A549 (cell line): Measurements from ENCODE around the gene EXT2.

Source experiments
- CBX8 ChIP-seq: fragments of 200-600 bp; sonication (generic); IDR thresholded peaks from 2 replicates; pipeline ENCODE4 v1.6.1; 2016
- EP300 ChIP-seq, 2 experiments: fragments of >200 bp; sonication (Bioruptor Twin); formaldehyde crosslinking; IDR thresholded peaks; 2 replicates in 1 of 2; 3 replicates in 1 of 2; pipeline ENCODE4 v1.6.1; 2016 to 2017
- GATA3 ChIP-seq: IDR thresholded peaks from 2 replicates; pipeline ENCODE4 v1.6.1; 2012; ENCODE audit warnings: borderline replicate concordance
- MYC ChIP-seq: IDR thresholded peaks from 2 replicates; pipeline ENCODE4 v1.6.1; 2012; ENCODE audit warnings: mild to moderate bottlenecking, inconsistent platforms, low read length, improper control_type of control experiment, borderline replicate concordance
- POLR2A ChIP-seq: IDR thresholded peaks from 2 replicates; pipeline ENCODE4 v1.6.1; 2012; ENCODE audit warnings: mild to moderate bottlenecking, low read length
- TF ChIP-seq, protein P1 (sequence below): fragments of >200 bp; sonication (Bioruptor Twin); formaldehyde crosslinking; IDR thresholded peaks from 3 replicates; pipeline ENCODE4 v1.5.1; 2016
- TF ChIP-seq, protein P2 (sequence below): fragments of 150-350 bp; IDR thresholded peaks from 2 replicates; pipeline ENCODE4 v1.6.1; 2014; ENCODE audit warnings: low read depth, mild to moderate bottlenecking, low read length

GRCh38 chr11:44090539-44090938 lies 4.9 kb upstream of the EXT2 start:
- TF ChIP-seq, protein P1, sequence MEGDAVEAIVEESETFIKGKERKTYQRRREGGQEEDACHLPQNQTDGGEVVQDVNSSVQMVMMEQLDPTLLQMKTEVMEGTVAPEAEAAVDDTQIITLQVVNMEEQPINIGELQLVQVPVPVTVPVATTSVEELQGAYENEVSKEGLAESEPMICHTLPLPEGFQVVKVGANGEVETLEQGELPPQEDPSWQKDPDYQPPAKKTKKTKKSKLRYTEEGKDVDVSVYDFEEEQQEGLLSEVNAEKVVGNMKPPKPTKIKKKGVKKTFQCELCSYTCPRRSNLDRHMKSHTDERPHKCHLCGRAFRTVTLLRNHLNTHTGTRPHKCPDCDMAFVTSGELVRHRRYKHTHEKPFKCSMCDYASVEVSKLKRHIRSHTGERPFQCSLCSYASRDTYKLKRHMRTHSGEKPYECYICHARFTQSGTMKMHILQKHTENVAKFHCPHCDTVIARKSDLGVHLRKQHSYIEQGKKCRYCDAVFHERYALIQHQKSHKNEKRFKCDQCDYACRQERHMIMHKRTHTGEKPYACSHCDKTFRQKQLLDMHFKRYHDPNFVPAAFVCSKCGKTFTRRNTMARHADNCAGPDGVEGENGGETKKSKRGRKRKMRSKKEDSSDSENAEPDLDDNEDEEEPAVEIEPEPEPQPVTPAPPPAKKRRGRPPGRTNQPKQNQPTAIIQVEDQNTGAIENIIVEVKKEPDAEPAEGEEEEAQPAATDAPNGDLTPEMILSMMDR: no peak
- TF ChIP-seq EP300 (IDR thresholded peaks at IDR 0.05) (no peak), MYC (no peak), POLR2A (no peak), CBX8 (no peak), GATA3 (no peak)
- TF ChIP-seq, protein P2, sequence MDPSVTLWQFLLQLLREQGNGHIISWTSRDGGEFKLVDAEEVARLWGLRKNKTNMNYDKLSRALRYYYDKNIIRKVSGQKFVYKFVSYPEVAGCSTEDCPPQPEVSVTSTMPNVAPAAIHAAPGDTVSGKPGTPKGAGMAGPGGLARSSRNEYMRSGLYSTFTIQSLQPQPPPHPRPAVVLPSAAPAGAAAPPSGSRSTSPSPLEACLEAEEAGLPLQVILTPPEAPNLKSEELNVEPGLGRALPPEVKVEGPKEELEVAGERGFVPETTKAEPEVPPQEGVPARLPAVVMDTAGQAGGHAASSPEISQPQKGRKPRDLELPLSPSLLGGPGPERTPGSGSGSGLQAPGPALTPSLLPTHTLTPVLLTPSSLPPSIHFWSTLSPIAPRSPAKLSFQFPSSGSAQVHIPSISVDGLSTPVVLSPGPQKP: no peak
